Measurements from ENCODE around the gene LRRN4CL.
"Not testable (repeated sequence)": the region's sequence is repeated elsewhere in the genome, so short reads cannot be mapped to it uniquely, and the experiment has no call there.

LRRN4CL gene

GRCh38 chr11:62689421-62690183 lies at the start of gene LRRN4CL:
TSS of gene LRRN4CL (minus strand) at chr11:62689530. CDS start at chr11:62688508, 1,022 bp downstream.
- H3K9ac ChIP-seq (ENCODE audit: low read length), result no peak within 1 kb of the TSS
- peak within 1 kb of the TSS; percentile 60 for H3K27ac ChIP-seq (ENCODE audit: low read depth, low read length)

DNA sequence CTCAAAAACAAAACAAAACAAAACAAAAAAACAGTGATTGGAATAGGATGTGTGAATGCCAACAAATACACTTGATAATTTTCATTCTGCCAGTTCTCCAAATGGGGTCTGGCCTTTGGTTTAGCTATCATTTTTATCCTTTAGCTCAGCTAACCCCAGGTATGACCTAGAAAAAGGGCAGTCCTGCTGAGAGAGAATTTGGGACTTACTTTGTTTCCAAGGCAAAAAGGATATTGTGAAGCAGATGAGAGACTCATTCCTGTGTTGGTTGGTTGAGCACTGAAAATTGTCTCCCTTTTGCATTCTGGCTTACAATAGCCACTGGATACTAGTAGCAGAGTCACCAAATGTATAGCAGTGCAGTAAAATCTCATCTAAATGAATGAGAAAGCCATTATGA lies 47.9 kb upstream of the LRRN4CL start:
- Histone ChIP-seq H3K36me3 (ENCODE audit: insufficient read depth, low read length) (peaks cover 35% of the 10 kb centered on the region), H3K9me3 (ENCODE audit: low read length) (no peaks in the 10 kb centered on the region), H3K4me3 (ENCODE audit: low read depth in 1 of 2, low read length in 2 of 2) (no peak overlapping the region)

More at GRCh38 chr11:62689421-62690183, at the start of gene LRRN4CL:
- Histone ChIP-seq H3K9me3 (ENCODE audit: low read length) (no peaks in the 10 kb centered on the region), H3K4me1 (ENCODE audit: insufficient read depth, low read length) (peaks cover 14% of the 10 kb centered on the region), H3K36me3 (ENCODE audit: insufficient read depth, low read length) (peaks cover 18% of the 10 kb centered on the region), H3K27me3 (ENCODE audit: control insufficient read depth in 1 of 2, insufficient read depth in 2 of 2, low read length in 2 of 2) (peaks cover 0 to 9% of the 10 kb centered on the region in 2 donors), H3K4me3 (ENCODE audit: low read depth in 1 of 2, low read length in 2 of 2) (peak within 1 kb of the TSS; percentile 41 to 44)

DNA sequence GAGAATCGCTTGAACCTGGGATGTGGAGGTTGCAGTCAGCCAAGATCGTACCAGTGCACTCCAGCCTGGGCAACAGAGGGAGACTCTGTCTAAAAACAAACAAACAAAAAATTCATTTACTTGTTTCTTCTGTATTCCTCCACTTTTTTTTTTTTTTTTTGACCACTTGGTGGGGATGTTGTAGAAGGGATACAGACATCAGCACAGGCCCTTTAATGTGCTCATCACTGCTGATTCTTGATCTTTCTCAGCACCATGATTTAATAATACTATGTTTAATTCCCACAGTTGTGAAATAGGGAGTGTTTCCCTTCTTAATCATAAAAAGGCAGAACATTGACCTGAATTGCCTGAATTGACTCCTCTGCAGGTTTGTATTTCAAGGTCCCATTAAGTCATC lies 43.5 kb upstream of the LRRN4CL start:
- H3K36me3 ChIP-seq (ENCODE audit: insufficient read depth, low read length), result peaks cover 20% of the 10 kb centered on the region
- H3K27me3 ChIP-seq (ENCODE audit: control insufficient read depth in 1 of 2, insufficient read depth in 2 of 2, low read length in 2 of 2), result no peaks in the 10 kb centered on the region
- no peak overlapping the region for H3K9ac ChIP-seq (ENCODE audit: low read length)
- H3K4me1 ChIP-seq (ENCODE audit: insufficient read depth, low read length), result peaks cover 11% of the 10 kb centered on the region
- no peaks in the 10 kb centered on the region for H3K9me3 ChIP-seq (ENCODE audit: low read length)
- H3K4me3 ChIP-seq (ENCODE audit: low read depth in 1 of 2, low read length in 2 of 2), result no peak overlapping the region
- no peak overlapping the region for H3K27ac ChIP-seq (ENCODE audit: low read depth, low read length)

More for the DNA sequence above, 47.9 kb upstream of the LRRN4CL start:
- Histone ChIP-seq H3K9ac (ENCODE audit: low read length) (no peak overlapping the region), H3K4me1 (ENCODE audit: insufficient read depth, low read length) (no peaks in the 10 kb centered on the region), H3K27ac (ENCODE audit: low read depth, low read length) (no peak overlapping the region), H3K27me3 (ENCODE audit: control insufficient read depth in 1 of 2, insufficient read depth in 2 of 2, low read length in 2 of 2) (no peaks in the 10 kb centered on the region)

DNA sequence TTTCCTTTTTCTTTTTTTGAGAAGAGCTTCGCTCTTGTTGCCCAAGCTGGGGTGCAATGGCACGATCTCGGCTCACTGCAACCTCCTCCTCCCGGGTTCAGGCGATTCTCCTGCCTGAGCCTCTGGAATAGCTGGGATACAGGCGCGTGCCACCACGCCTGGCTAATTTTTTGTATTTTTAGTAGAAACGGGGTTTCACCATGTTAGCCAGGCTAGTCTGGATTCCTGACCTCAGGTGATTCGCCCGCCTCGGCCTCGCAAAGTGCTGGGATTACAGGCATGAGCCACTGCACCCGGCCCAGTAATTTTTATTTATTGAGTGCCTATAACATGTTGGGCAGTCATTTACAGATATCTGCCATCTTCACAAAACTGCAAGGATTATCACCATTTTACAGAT lies 40.7 kb upstream of the LRRN4CL start:
- not testable (repeated sequence) for H3K27me3 ChIP-seq (ENCODE audit: control insufficient read depth in 1 of 2, insufficient read depth in 2 of 2, low read length in 2 of 2); H3K9ac ChIP-seq (ENCODE audit: low read length); H3K27ac ChIP-seq (ENCODE audit: low read depth, low read length); H3K9me3 ChIP-seq (ENCODE audit: low read length)
- Histone ChIP-seq H3K4me3 (ENCODE audit: low read depth in 1 of 2, low read length in 2 of 2) (peak overlapping the region in 1 of 2 donors; percentile 24), H3K36me3 (ENCODE audit: insufficient read depth, low read length) (peaks cover 14% of the 10 kb centered on the region), H3K4me1 (ENCODE audit: insufficient read depth, low read length) (peaks cover 22% of the 10 kb centered on the region)

GRCh38 chr11:62728171-62728988 lies 39.0 kb upstream of the LRRN4CL start, which contains the start of gene TTC9C:
TSS of gene TTC9C (plus strand) at chr11:62728486. CDS start at chr11:62728849, 363 bp downstream.
- peaks cover 39% of the 10 kb centered on the region for H3K4me1 ChIP-seq (ENCODE audit: insufficient read depth, low read length)
- peaks cover 17% of the 10 kb centered on the region for H3K36me3 ChIP-seq (ENCODE audit: insufficient read depth, low read length)
- H3K9me3 ChIP-seq (ENCODE audit: low read length), result no peaks in the 10 kb centered on the region
- peak within 1 kb of the TSS; percentile 66 to 94 for H3K4me3 ChIP-seq (ENCODE audit: low read depth in 1 of 2, low read length in 2 of 2)
- peak within 1 kb of the TSS; percentile 90 for H3K27ac ChIP-seq (ENCODE audit: low read depth, low read length)
- H3K9ac ChIP-seq (ENCODE audit: low read length), result peak within 1 kb of the TSS; percentile 86
- no peaks in the 10 kb centered on the region for H3K27me3 ChIP-seq (ENCODE audit: control insufficient read depth in 1 of 2, insufficient read depth in 2 of 2, low read length in 2 of 2)

DNA sequence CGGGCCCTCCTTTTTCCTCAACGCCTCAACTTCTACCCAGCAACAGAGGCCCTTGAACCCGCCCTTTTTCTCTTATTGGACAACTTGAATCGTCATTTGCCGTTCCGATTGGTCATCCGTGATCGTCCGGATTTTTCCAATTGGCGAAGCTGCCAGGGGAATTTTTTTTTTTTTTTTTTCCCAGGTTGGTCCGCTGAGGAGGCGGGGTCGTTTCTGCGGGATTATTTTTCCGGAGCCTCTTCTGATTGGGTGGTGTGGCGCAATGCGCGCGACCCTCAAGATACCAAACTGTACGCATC lies 38.5 kb upstream of the LRRN4CL start:
- Histone ChIP-seq H3K4me3 (ENCODE audit: low read depth in 1 of 2, low read length in 2 of 2) (peak overlapping the region; percentile 61 to 94), H3K9ac (ENCODE audit: low read length) (peak overlapping the region; percentile 86), H3K27ac (ENCODE audit: low read depth, low read length) (peak overlapping the region; percentile 90), H3K27me3 (ENCODE audit: control insufficient read depth in 1 of 2, insufficient read depth in 2 of 2, low read length in 2 of 2) (no peaks in the 10 kb centered on the region), H3K9me3 (ENCODE audit: low read length) (no peaks in the 10 kb centered on the region), H3K4me1 (ENCODE audit: insufficient read depth, low read length) (peaks cover 40% of the 10 kb centered on the region), H3K36me3 (ENCODE audit: insufficient read depth, low read length) (peaks cover 18% of the 10 kb centered on the region)

- Histone ChIP-seq H3K36me3 (ENCODE audit: insufficient read depth, low read length) (peaks cover 20% of the 10 kb centered on the region), H3K4me1 (ENCODE audit: insufficient read depth, low read length) (peaks cover 40% of the 10 kb centered on the region), H3K9me3 (ENCODE audit: low read length) (no peaks in the 10 kb centered on the region), H3K27me3 (ENCODE audit: control insufficient read depth in 1 of 2, insufficient read depth in 2 of 2, low read length in 2 of 2) (no peaks in the 10 kb centered on the region), H3K9ac (ENCODE audit: low read length) (peak within 1 kb of the TSS; percentile 95), H3K4me3 (ENCODE audit: low read depth in 1 of 2, low read length in 2 of 2) (peak within 1 kb of the TSS; percentile 66 to 94), H3K27ac (ENCODE audit: low read depth, low read length) (peak within 1 kb of the TSS; percentile 90)
These were observed 38.0 kb upstream of the LRRN4CL start, which contains the start of gene HNRNPUL2 for GRCh38 chr11:62727165-62727871. TSS of gene HNRNPUL2 (minus strand) at chr11:62727457. CDS start at chr11:62727156, 301 bp downstream.

DNA sequence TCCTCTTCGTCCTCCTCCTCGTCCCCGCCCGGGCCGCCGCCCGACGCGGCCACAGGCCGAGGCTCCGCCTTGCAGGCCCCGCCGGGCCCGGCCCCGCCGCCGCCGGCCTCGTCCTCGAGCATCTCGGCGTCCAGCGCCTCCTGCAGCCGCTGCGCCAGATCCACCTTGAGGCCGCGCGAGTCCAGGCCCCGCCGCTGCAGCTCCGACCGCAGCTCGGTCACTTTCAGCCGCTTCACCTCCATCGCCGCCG lies 37.5 kb upstream of the LRRN4CL start:
- H3K27me3 ChIP-seq (ENCODE audit: control insufficient read depth in 1 of 2, insufficient read depth in 2 of 2, low read length in 2 of 2), result no peaks in the 10 kb centered on the region
- H3K36me3 ChIP-seq (ENCODE audit: insufficient read depth, low read length), result peaks cover 25% of the 10 kb centered on the region
- peaks cover 40% of the 10 kb centered on the region for H3K4me1 ChIP-seq (ENCODE audit: insufficient read depth, low read length)
- peak overlapping the region; percentile 95 for H3K9ac ChIP-seq (ENCODE audit: low read length)
- no peaks in the 10 kb centered on the region for H3K9me3 ChIP-seq (ENCODE audit: low read length)
- H3K27ac ChIP-seq (ENCODE audit: low read depth, low read length), result peak overlapping the region; percentile 90
- peak overlapping the region; percentile 66 to 94 for H3K4me3 ChIP-seq (ENCODE audit: low read depth in 1 of 2, low read length in 2 of 2)

GRCh38 chr11:62726156-62726914 lies 37.0 kb upstream of the LRRN4CL start:
- Histone ChIP-seq H3K4me1 (ENCODE audit: insufficient read depth, low read length) (peaks cover 40% of the 10 kb centered on the region), H3K27me3 (ENCODE audit: control insufficient read depth in 1 of 2, insufficient read depth in 2 of 2, low read length in 2 of 2) (no peaks in the 10 kb centered on the region), H3K9me3 (ENCODE audit: low read length) (no peaks in the 10 kb centered on the region), H3K4me3 (ENCODE audit: low read depth in 1 of 2, low read length in 2 of 2) (peak overlapping the region; percentile 66 to 94), H3K27ac (ENCODE audit: low read depth, low read length) (peak overlapping the region; percentile 90), H3K36me3 (ENCODE audit: insufficient read depth, low read length) (peaks cover 30% of the 10 kb centered on the region), H3K9ac (ENCODE audit: low read length) (peak overlapping the region; percentile 95)

DNA sequence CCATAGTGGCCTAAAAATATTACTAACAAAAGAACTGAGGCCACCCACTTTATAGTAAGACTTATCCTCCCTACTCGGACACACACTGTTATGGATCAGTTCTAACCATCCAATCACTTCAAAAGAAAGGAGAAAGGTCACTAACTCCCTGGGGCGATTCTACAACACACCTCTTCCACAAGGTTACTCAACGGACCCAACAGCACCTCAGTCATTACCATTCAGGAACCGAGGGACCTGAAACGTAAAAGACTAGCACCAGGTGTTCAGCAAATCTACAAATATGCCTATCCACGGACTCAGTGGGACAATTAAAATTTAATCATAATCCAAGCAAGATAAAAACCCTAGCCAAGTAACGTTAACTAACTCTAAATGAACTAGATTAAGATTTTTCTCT lies 36.3 kb upstream of the LRRN4CL start:
- H3K4me3 ChIP-seq (ENCODE audit: low read depth in 1 of 2, low read length in 2 of 2), result peak overlapping the region; percentile 66 to 94
- H3K4me1 ChIP-seq (ENCODE audit: insufficient read depth, low read length), result peaks cover 40% of the 10 kb centered on the region
- no peaks in the 10 kb centered on the region for H3K9me3 ChIP-seq (ENCODE audit: low read length)
- H3K36me3 ChIP-seq (ENCODE audit: insufficient read depth, low read length), result peaks cover 37% of the 10 kb centered on the region
- H3K9ac ChIP-seq (ENCODE audit: low read length), result peak overlapping the region; percentile 95
- H3K27me3 ChIP-seq (ENCODE audit: control insufficient read depth in 1 of 2, insufficient read depth in 2 of 2, low read length in 2 of 2), result no peaks in the 10 kb centered on the region
- H3K27ac ChIP-seq (ENCODE audit: low read depth, low read length), result peak overlapping the region; percentile 90

Measured in muscle layer of colon (tissue), 2 donors.